ENCODE measurements around the gene KCNJ9.

DNA sequence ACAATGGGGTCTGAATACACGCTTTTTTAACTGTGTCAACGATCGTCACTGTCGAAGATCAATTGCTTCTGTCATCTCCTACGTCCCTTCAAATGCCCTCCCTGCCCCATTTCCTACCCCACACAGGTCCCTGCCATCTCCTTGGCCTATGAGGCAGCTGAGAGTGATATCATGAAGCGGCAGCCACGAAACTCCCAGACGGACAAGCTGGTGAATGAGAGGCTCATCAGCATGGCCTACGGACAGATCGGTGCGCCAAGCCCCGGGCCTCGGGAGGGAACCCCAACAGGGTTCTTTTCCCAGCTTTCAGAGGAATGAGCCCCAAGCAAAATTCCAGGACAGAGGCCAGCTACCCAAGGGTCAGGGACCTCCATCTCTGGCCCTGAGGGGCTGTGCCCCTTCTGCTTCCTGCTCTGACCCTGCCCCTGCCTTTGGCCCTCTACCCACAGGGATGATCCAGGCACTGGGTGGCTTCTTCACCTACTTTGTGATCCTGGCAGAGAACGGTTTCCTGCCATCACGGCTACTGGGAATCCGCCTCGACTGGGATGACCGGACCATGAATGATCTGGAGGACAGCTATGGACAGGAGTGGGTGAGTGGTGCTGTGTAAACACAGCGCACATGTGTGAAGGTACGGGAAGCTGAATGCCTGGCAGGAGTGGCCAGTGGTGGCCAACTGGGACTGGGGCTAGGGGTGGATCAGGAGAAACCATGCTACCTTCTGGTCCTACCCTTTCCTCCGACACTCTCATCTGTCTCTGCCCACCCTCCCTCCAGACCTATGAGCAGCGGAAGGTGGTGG, 55.0 kb downstream of the KCNJ9 start:
- TF ChIP-seq, protein P1, sequence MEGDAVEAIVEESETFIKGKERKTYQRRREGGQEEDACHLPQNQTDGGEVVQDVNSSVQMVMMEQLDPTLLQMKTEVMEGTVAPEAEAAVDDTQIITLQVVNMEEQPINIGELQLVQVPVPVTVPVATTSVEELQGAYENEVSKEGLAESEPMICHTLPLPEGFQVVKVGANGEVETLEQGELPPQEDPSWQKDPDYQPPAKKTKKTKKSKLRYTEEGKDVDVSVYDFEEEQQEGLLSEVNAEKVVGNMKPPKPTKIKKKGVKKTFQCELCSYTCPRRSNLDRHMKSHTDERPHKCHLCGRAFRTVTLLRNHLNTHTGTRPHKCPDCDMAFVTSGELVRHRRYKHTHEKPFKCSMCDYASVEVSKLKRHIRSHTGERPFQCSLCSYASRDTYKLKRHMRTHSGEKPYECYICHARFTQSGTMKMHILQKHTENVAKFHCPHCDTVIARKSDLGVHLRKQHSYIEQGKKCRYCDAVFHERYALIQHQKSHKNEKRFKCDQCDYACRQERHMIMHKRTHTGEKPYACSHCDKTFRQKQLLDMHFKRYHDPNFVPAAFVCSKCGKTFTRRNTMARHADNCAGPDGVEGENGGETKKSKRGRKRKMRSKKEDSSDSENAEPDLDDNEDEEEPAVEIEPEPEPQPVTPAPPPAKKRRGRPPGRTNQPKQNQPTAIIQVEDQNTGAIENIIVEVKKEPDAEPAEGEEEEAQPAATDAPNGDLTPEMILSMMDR (IDR thresholded peaks at IDR 0.05; ENCODE audit: low read length): no peak
- TF ChIP-seq EZH2phosphoT487 (IDR thresholded peaks at IDR 0.05; ENCODE audit: low read length): no peak
